HepG2 (cell line): ENCODE results near the gene GRIP2. TPM values are rescaled to one million over a fixed set of nuclear protein-coding genes. Genes with fewer than 3 reads are reported as not detected.

ENCODE experiments used
- ATAC-seq: fragments of 200-7000 bp; cut with Tn5 transposase; 3 replicates; pipeline ENCODE4 v1.9.1; 2020; ENCODE audit warnings: mild to moderate bottlenecking, moderate library complexity
- BruUV-seq: library from RNA; stranded (reverse); fragments of 400-500 nt; replicated peaks from 2 replicates; lab custom pipeline; 2021; lab: Mats Ljungman, UMichigan
- CTCF ChIA-PET: fragments of 300-600 bp; formaldehyde crosslinking; extraction: SDS; loops from one replicate; lab custom pipeline; 2021; ENCODE audit warnings: low total read pairs, inconsistent platforms, low intra/inter-chr PET ratio; lab: Yijun Ruan, JAX
- POLR2A ChIA-PET: fragments of 350-600 bp; sonication (Branson Sonifier 250); formaldehyde crosslinking; loops from one replicate; lab custom pipeline; 2020; ENCODE audit warnings: antibody characterized with exemption, inconsistent platforms; lab: Yijun Ruan, JAX
- DNase-seq: peaks from one replicate; pipeline ENCODE4 v3.0.0-alpha.2; 2015; ENCODE audit warnings: low spot score
- FAIRE-seq: peaks from 3 replicates; lab custom pipeline; 2011; peaks lifted over from hg19 to GRCh38; lab: Jason Lieb, UNC
- H2AFZ ChIP-seq: one replicate; pipeline ENCODE4 v1.6.1; 2011; ENCODE audit warnings: low read length, inconsistent platforms
- H3K27ac ChIP-seq: fragments of 300-600 bp; 3 replicates; pipeline ENCODE4 v1.8.0; 2011; ENCODE audit warnings: mixed run types, mild to moderate bottlenecking, mixed read lengths, low read length, inconsistent platforms; ENCODE audit not compliant: insufficient read depth; ENCODE audit errors: extremely low read length
- H3K27me3 ChIP-seq, 2 experiments: fragments of 200-600 bp in 1 of 2; 2 replicates in 1 of 2; 3 replicates in 1 of 2; pipeline versions ENCODE4 v1.6.0 to v1.8.0; 2011; ENCODE audit warnings: low read length in 2 of 2, mild to moderate bottlenecking in 2 of 2, moderate library complexity in 2 of 2, inconsistent platforms in 1 of 2; ENCODE audit not compliant: insufficient read depth in 2 of 2, control insufficient read depth in 1 of 2
- H3K36me3 ChIP-seq, 2 experiments: fragments of 200-600 bp in 1 of 2; replicated peaks in 1 of 2; 2 replicates in 1 of 2; 3 replicates in 1 of 2; pipeline versions ENCODE4 v1.5.1 to v1.8.0; 2011; ENCODE audit warnings: low read length in 2 of 2, inconsistent platforms in 1 of 2; ENCODE audit not compliant: insufficient read depth in 2 of 2, control insufficient read depth in 1 of 2
- H3K4me1 ChIP-seq: 2 replicates; pipeline ENCODE4 v1.5.1; 2012; ENCODE audit warnings: low read length, inconsistent platforms; ENCODE audit not compliant: insufficient read depth
- H3K4me2 ChIP-seq: 2 replicates; pipeline ENCODE4 v1.6.0; 2011; ENCODE audit warnings: low read depth, low read length, inconsistent platforms
- H3K4me3 ChIP-seq, 3 experiments: fragments of 200-600 bp in 1 of 3; sonication (generic), shearing (Covaris generic) in 1 of 3; replicated peaks in 1 of 3; 2 replicates each; pipeline ENCODE4 v1.5.1; 2011 to 2016; ENCODE audit warnings: low read length in 3 of 3, inconsistent platforms in 2 of 3, low read depth in 2 of 3, mild to moderate bottlenecking in 2 of 3, control low read depth in 1 of 3, mixed read lengths in 1 of 3; ENCODE audit not compliant: insufficient read depth in 1 of 3
- H3K79me2 ChIP-seq: one replicate; pipeline ENCODE4 v1.6.1; 2011; ENCODE audit warnings: low read length, inconsistent platforms; ENCODE audit not compliant: insufficient read depth
- H3K9ac ChIP-seq: 2 replicates; pipeline ENCODE4 v1.6.0; 2011; ENCODE audit warnings: mild to moderate bottlenecking, low read depth, low read length, inconsistent platforms; ENCODE audit not compliant: insufficient read depth
- H3K9me3 ChIP-seq: 2 replicates; pipeline ENCODE4 v1.5.1; 2012; ENCODE audit warnings: mild to moderate bottlenecking, low read length
- H4K20me1 ChIP-seq: 2 replicates; pipeline ENCODE4 v1.6.0; 2011; ENCODE audit warnings: inconsistent platforms, mild to moderate bottlenecking, low read length, moderate library complexity; ENCODE audit not compliant: insufficient read depth
- FOXK2 ChIP-seq: fragments of 450-650 bp; IDR thresholded peaks from 2 replicates; pipeline ENCODE4 v1.6.1; 2016
- FOXM1 ChIP-seq: sonication (generic); formaldehyde crosslinking; IDR thresholded peaks from 2 replicates; pipeline ENCODE4 v1.5.0; 2020; ENCODE audit warnings: missing genetic modification reagents
- GPN1 ChIP-seq: sonication (generic); formaldehyde crosslinking; IDR thresholded peaks from 2 replicates; pipeline ENCODE4 v1.5.1; 2020; ENCODE audit warnings: missing genetic modification reagents, borderline replicate concordance
- KAT2B ChIP-seq: fragments of 150-350 bp; IDR thresholded peaks from 2 replicates; pipeline ENCODE4 v1.6.1; 2014; ENCODE audit warnings: low read depth, low read length, borderline replicate concordance
- NBN ChIP-seq: fragments of 450-650 bp; conservative IDR thresholded peaks from 2 replicates; pipeline ENCODE4 v1.6.1; 2017
- RXRA ChIP-seq: sonication (generic); formaldehyde crosslinking; IDR thresholded peaks from 2 replicates; pipeline ENCODE4 v1.5.1; 2020; ENCODE audit warnings: missing genetic modification reagents
- SPEN ChIP-seq: sonication (generic); formaldehyde crosslinking; IDR thresholded peaks from 2 replicates; pipeline ENCODE4 v1.5.1; 2020; ENCODE audit warnings: low read depth, mild to moderate bottlenecking, missing genetic modification reagents
- TEAD3 ChIP-seq: optimal IDR thresholded peaks from 2 replicates; pipeline ENCODE3; 2016; ENCODE audit warnings: borderline replicate concordance
- ZFP36L2 ChIP-seq: sonication (generic); formaldehyde crosslinking; IDR thresholded peaks from 2 replicates; pipeline ENCODE4 v1.4.0; 2020; ENCODE audit warnings: missing genetic modification reagents
- ZFP82 ChIP-seq: sonication (generic); formaldehyde crosslinking; IDR thresholded peaks from 2 replicates; pipeline ENCODE4 v1.5.1; 2020; ENCODE audit warnings: mild to moderate bottlenecking, missing genetic modification reagents, borderline replicate concordance
- ZNF3 ChIP-seq: IDR thresholded peaks from 2 replicates; pipeline ENCODE4 v1.7.0; 2017; ENCODE audit warnings: inconsistent platforms
- ZNF343 ChIP-seq: sonication (generic); formaldehyde crosslinking; IDR thresholded peaks from 2 replicates; pipeline ENCODE4 v1.4.0; 2020; ENCODE audit warnings: mild to moderate bottlenecking, missing genetic modification reagents
- ZNF431 ChIP-seq: sonication (generic); formaldehyde crosslinking; IDR thresholded peaks from 2 replicates; pipeline ENCODE4 v1.9.0; 2022; ENCODE audit warnings: missing genetic modification reagents, low read depth, mild to moderate bottlenecking, borderline replicate concordance
- ZNF44 ChIP-seq: sonication (generic); formaldehyde crosslinking; IDR thresholded peaks from 2 replicates; pipeline ENCODE4 v1.5.1; 2020; ENCODE audit warnings: mild to moderate bottlenecking, missing genetic modification reagents
- ZNF546 ChIP-seq: sonication (generic); formaldehyde crosslinking; conservative IDR thresholded peaks from 2 replicates; pipeline ENCODE4 v1.8.1; 2023; ENCODE audit warnings: mild to moderate bottlenecking, missing genetic modification reagents
- ZNF674 ChIP-seq: sonication (generic); formaldehyde crosslinking; IDR thresholded peaks from 2 replicates; pipeline ENCODE4 v1.5.0; 2020; ENCODE audit warnings: low read depth, mild to moderate bottlenecking, missing genetic modification reagents
- ZNF775 ChIP-seq: sonication (generic); formaldehyde crosslinking; IDR thresholded peaks from 2 replicates; pipeline ENCODE4 v1.4.0; 2020; ENCODE audit warnings: missing genetic modification reagents, mild to moderate bottlenecking, moderate library complexity, borderline replicate concordance
- ZNF839 ChIP-seq: sonication (generic); formaldehyde crosslinking; IDR thresholded peaks from 2 replicates; pipeline ENCODE4 v1.4.0; 2020; ENCODE audit warnings: missing genetic modification reagents, mild to moderate bottlenecking, borderline replicate concordance
- WGBS: methylation state at CpG from one replicate; pipeline ENCODE4 v1.1.6; 2017; ENCODE audit warnings: low lambda C conversion rate; 5-methylcytosine and 5-hydroxymethylcytosine counted together
- in situ Hi-C: cut with HindIII; loops from 2 replicates; pipeline ENCODE4 v1.10.0; 2017; ENCODE audit warnings: low pct_unique_long_range_greater_than_20kb; ENCODE audit not compliant: extremely low pct_ligation_motif_present
- intact Hi-C: fragments of 100-400 bp; cut with micrococcal nuclease; formaldehyde crosslinking; loops from one replicate; pipeline ENCODE4 v1.10.0; 2022; ENCODE audit not compliant: unreplicated experiment
- polyA plus RNA-seq, 8 experiments: library from polyadenylated mRNA; depleted of rRNA in 3 of 8; stranded (reverse) in 7 of 8; unstranded in 1 of 8; fragments of >200 nt; fragmentation: Illumina TruSeq in 4 of 8; extraction: Trizol in 4 of 8; gene quantifications; 2 replicates each; pipeline versions ENCODE4 v1.2.1 to v1.2.3, GENCODE V29; 2011 to 2016; ENCODE audit warnings: low read depth in 4 of 8, missing spikeins in 1 of 8, mixed read lengths in 1 of 8; ENCODE audit not compliant: insufficient read depth in 1 of 8
- total RNA-seq, 5 experiments: library from RNA; depleted of rRNA; stranded (reverse); fragments of >200 nt; fragmentation: Illumina TruSeq; extraction: Trizol; gene quantifications; 2 replicates each; pipeline ENCODE4 v1.2.3, GENCODE V29; 2016; ENCODE audit warnings: low read depth in 1 of 5
- TF ChIP-seq, protein P1 (sequence below), 2 experiments: sonication (generic) in 1 of 2; formaldehyde crosslinking in 1 of 2; IDR thresholded peaks; 2 replicates each; pipeline versions ENCODE4 v1.5.1 to v1.6.1; 2011 to 2020; ENCODE audit warnings: borderline replicate concordance in 1 of 2, low read depth in 1 of 2, low read length in 1 of 2, mild to moderate bottlenecking in 1 of 2, missing genetic modification reagents in 1 of 2, moderate library complexity in 1 of 2
- TF ChIP-seq, protein P2 (sequence below): sonication (generic); formaldehyde crosslinking; IDR thresholded peaks from 2 replicates; pipeline ENCODE4 v1.8.0; 2022; ENCODE audit warnings: missing genetic modification reagents, mild to moderate bottlenecking, borderline replicate concordance

Gene GRIP2
- total and polyA plus RNA-seq, 2 of the 13 experiments (the other 11 are each of a cell fraction or from before 2014, with no cell fraction given): 0.11 to 0.24 TPM

DNA sequence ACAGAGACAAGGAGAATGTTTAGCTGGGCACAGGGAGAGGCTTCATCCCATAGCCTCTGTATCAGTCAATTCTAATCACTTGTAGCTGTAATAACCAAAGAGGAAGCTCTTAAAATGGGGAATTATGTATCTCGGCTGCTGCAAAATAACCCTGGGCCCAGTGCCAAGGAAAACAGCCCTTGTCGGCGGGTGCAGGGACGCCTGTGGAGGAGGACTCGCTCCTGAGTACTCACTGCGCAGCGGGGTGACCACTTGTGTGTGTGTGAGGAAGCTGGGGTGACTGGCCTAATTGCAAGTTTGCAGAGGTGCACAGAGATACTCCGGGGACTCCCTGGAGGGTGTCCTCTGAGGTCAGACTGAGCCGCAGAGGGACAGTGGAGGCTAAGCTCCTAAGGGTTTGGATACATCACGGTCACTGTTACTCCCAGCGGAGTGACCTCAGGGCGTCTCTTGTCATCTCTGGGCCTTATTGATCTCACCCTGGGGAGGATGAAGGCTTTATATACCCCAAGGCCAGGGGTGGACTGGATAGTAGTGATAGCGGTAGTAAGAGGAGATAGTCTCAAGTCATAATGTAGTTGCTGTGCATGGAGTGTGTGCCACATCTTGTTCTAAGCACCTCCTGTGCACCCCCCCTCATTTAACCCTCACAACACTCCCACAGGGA is 100.5 kb downstream of the GRIP2 start:
- ChIA-PET CTCF (no interaction called here), POLR2A (no interaction called here)
- Histone ChIP-seq H2AFZ (no peak overlapping the region), H3K4me2 (no peak overlapping the region), H3K4me1 (peaks cover under 1% of the 10 kb centered on the region; the same call in 1 of the 2 replicates), H3K4me3 (no peak overlapping the region), H3K36me3 (peaks cover 3 to 10% of the 10 kb centered on the region in 2 experiments; a peak in 3 of 5 replicates), H3K27me3 (no peaks in the 10 kb centered on the region), H3K9ac (no peak overlapping the region), H3K27ac (no peak overlapping the region), H4K20me1 (0 out of 2 replicates have a peak, but pooled peaks cover 3% of the 10 kb centered on the region), H3K79me2 (no peaks in the 10 kb centered on the region), H3K9me3 (no peaks in the 10 kb centered on the region)
- intact Hi-C loops: no loop called here
- TF ChIP-seq GPN1 (CRISPR knock-in tag): no peak
- no peak for TF ChIP-seq ZFP82 (CRISPR knock-in tag)
- no peak for TF ChIP-seq ZNF44 (CRISPR knock-in tag)
- no peak for TF ChIP-seq FOXM1 (CRISPR knock-in tag)
- TF ChIP-seq FOXK2: no peak
- TF ChIP-seq, protein P1, sequence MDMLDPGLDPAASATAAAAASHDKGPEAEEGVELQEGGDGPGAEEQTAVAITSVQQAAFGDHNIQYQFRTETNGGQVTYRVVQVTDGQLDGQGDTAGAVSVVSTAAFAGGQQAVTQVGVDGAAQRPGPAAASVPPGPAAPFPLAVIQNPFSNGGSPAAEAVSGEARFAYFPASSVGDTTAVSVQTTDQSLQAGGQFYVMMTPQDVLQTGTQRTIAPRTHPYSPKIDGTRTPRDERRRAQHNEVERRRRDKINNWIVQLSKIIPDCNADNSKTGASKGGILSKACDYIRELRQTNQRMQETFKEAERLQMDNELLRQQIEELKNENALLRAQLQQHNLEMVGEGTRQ (IDR thresholded peaks at IDR 0.05; ENCODE audit: low read depth, low read length): no peak
- TF ChIP-seq, protein P1 (CRISPR knock-in tag; IDR thresholded peaks at IDR 0.05; ENCODE audit: borderline replicate concordance): no peak
- TF ChIP-seq ZNF546 (CRISPR knock-in tag): no peak
- TF ChIP-seq ZNF343 (CRISPR knock-in tag): no peak
- TF ChIP-seq ZNF431 (CRISPR knock-in tag): no peak
- no peak for TF ChIP-seq ZFP36L2 (CRISPR knock-in tag)
- no peak for TF ChIP-seq ZNF674 (CRISPR knock-in tag)
- TF ChIP-seq ZNF839: no peak
- TF ChIP-seq TEAD3 (CRISPR knock-in tag): no peak
- TF ChIP-seq ZNF775: no peak
- TF ChIP-seq KAT2B: no peak
- TF ChIP-seq SPEN (CRISPR knock-in tag): no peak
- TF ChIP-seq RXRA (CRISPR knock-in tag): no peak
- TF ChIP-seq ZNF3: no peak
- no peak for TF ChIP-seq NBN
- TF ChIP-seq, protein P2, sequence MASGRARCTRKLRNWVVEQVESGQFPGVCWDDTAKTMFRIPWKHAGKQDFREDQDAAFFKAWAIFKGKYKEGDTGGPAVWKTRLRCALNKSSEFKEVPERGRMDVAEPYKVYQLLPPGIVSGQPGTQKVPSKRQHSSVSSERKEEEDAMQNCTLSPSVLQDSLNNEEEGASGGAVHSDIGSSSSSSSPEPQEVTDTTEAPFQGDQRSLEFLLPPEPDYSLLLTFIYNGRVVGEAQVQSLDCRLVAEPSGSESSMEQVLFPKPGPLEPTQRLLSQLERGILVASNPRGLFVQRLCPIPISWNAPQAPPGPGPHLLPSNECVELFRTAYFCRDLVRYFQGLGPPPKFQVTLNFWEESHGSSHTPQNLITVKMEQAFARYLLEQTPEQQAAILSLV (CRISPR knock-in tag): no peak
- no peak for FAIRE-seq
- 95% methylated on average over 12 of the region's 13 CpGs for WGBS
- no peak for ATAC-seq
- in situ Hi-C loops: no loop called here
- BruUV-seq: no TSS peak
- no peak for DNase-seq
